HG02571 (cell line): ENCODE data around the gene TMC4.

Source experiments
- ATAC-seq: cut with Tn5 transposase; IDR thresholded peaks from one replicate; pipeline ENCODE4 v1.9.1; 2021; ENCODE audit warnings: mild to moderate bottlenecking, moderate library complexity; ENCODE audit not compliant: unreplicated experiment

Gene TMC4

GRCh38 chr19:54133957-54134590, 38.9 kb downstream of the TMC4 start:
- ATAC-seq = no peak

GRCh38 chr19:54133312-54133956, 39.5 kb downstream of the TMC4 start:
- no peak for ATAC-seq

- ATAC-seq = no peak
Measured at GRCh38 chr19:54129617-54129996, 43.4 kb downstream of the TMC4 start.

GRCh38 chr19:54128796-54129616, 44.0 kb downstream of the TMC4 start:
- ATAC-seq = no peak

DNA sequence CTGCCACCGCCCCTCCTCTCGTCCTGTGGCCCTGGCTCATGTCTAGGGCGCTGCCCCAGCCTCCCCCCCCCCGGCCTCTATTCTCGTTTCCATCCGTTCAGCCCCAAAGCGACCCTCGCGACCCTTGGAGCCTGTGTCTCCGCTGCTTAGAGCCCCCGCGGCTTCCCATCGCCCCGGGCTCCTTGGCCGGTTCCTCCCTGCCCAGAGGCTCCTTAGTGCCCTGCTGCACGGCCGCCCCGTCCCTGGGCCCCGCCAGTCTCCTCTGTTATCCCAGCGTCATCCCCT, 44.6 kb downstream of the TMC4 start:
- ATAC-seq = no peak

- no peak for ATAC-seq
Measured at GRCh38 chr19:54127688-54128440, 45.1 kb downstream of the TMC4 start.

DNA sequence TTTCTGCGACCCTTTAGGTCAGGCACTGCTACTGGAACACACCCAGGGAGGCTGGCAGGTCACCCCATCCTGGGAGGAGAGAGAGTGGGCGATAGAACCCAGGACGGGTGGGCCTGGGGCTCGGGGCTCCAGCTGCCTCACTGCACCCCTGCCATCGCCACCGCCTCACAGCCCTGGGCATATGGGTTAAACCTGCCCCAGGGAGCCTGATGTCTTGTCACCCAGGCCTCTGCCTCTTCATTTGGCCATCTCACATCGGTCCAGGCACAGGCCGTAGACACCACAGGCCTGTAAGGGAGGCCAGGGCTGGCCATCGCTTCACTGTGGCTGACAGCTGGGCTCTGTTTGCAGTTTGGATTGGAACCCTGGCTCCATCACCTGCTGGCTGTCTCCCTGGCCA, 47.2 kb downstream of the TMC4 start:
- no peak for ATAC-seq

GRCh38 chr19:54124393-54124792, 48.6 kb downstream of the TMC4 start:
- no peak for ATAC-seq

DNA sequence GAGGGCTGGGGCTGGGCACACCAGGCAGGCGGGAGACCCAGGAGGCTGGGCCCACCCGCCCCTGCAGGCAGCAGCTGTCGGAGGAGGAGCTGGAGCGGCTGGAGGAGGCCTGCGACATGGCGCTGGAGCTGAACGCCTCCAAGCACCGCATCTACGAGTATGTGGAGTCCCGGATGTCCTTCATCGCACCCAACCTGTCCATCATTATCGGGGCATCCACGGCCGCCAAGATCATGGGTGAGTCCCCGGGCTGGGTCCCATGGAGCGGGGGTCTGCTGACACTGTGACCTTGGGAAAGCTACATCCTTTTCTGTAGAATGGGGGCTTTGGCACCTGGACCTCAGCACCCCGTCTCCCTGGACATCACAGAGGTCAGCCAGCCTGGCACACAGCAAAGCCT, 49.3 kb downstream of the TMC4 start:
- no peak for ATAC-seq

- no peak for ATAC-seq
Measured at GRCh38 chr19:54121259-54121658, 51.7 kb downstream of the TMC4 start.

GRCh38 chr19:54115109-54116063, 57.6 kb downstream of the TMC4 start, which contains the start of the genes PRPF31 and TFPT:
PRPF31 (plus strand) TSS chr19:54115754; CDS start chr19:54118279, 2,525 bp downstream.
TFPT (minus strand) TSS chr19:54115657; CDS start chr19:54115269, 388 bp downstream.
- ATAC-seq = peak; percentile 75

DNA sequence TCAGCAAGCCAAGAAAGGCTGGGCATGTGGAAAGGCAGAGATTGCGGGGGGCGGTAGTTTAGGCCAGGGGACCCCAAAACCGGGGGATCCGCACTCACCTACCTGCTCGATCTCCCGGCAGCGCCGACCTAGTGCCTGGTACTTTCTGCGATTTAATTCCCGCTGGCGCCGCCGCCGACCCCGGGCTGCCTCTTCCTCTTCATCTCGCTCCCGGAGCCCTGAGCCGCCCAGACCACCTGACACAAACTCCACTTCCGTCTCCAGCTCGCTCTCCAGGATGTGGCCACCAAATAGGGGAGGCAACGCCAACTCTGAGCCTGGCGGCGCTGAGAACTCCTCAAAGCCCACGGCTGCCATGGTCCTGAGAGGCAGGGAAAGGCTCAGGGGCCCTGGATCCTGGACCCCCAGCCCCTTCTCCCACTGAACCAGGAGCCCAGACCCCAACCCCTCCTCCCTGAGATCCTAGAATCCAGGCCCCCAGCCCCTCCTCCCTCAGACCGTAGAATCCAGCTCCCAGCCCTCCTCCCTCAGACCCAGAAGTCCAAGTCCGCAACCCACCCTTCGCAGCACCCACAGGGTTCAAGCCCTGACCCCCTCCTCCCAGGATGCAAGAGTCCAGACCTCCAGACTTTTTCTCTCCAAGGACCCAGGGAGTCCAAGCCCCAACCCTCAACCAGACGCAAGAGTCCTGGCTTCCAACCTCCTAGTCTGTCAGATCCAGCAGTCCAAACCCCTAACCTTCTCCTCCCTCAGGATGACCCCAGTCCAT, 58.4 kb downstream of the TMC4 start:
- no peak for ATAC-seq
